Omental fat pad (tissue), 4 donors: ENCODE results near the gene RBMY1D. TPM values are rescaled to one million over a fixed set of nuclear protein-coding genes. Genes with fewer than 3 reads are reported as not detected.
"Not testable (repeated sequence)": the region's sequence is repeated elsewhere in the genome, so short reads cannot be mapped to it uniquely, and the experiment has no call there.

Experiments
- ATAC-seq: fragments of 150-250 bp; one replicate; pipeline ENCODE4 v1.9.1; 2016; ENCODE audit warnings: mild to moderate bottlenecking, moderate library complexity; ENCODE audit not compliant: low FRiP score
- DNase-seq: peaks from one replicate; pipeline ENCODE4 v3.0.0-alpha.2; 2019; ENCODE audit warnings: low spot score
- total RNA-seq, 4 donors: library from RNA; depleted of rRNA; stranded (reverse); fragments of >200 nt; gene quantifications; one replicate each; pipeline ENCODE4 v1.1.0, GENCODE V29; 2016
- TF ChIP-seq, protein P1 (sequence below), 3 donors: fragments of 450-650 bp; IDR thresholded peaks; one replicate each; pipeline ENCODE4 v1.5.1; 2016 to 2017; ENCODE audit warnings: antibody characterized with exemption in 3 of 3, mild to moderate bottlenecking in 3 of 3, moderate library complexity in 2 of 3

The RBMY1D gene
- not detected for total RNA-seq

DNA sequence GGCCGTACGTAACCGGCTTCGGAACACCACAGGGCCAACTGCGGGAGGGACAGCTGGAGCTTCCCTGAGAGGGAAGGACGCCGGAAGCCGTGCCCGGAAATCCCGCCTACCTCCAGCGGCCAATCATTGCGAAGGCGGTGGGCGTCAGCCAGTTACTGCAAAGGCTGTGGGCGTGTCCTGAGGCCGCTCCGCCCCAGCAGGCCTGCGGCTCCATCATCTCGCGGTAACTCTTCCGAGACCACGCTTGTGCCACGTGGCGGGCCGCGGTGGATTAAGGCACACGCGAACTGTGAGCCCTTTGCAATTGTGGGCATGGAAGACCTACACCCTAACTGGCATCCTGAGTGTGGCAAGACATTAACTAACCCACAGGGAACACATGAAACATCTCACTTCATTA lies at the start of gene RBMY1D:
TSS of gene RBMY1D (minus strand) at position 101 of the 400 bp plus-strand sequence. CDS start 2,013 bp downstream, outside the sequence.
- ATAC-seq, DNase-seq: not testable (repeated sequence)

DNA sequence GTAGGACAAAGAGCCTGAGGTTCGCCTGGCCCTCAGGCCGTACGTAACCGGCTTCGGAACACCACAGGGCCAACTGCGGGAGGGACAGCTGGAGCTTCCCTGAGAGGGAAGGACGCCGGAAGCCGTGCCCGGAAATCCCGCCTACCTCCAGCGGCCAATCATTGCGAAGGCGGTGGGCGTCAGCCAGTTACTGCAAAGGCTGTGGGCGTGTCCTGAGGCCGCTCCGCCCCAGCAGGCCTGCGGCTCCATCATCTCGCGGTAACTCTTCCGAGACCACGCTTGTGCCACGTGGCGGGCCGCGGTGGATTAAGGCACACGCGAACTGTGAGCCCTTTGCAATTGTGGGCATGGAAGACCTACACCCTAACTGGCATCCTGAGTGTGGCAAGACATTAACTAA lies 23.6 kb upstream of the RBMY1D start, which contains the start of gene RBMY1E:
TSS of gene RBMY1E (minus strand) at position 101 of the 400 bp plus-strand sequence. CDS start 1,978 bp downstream, outside the sequence.
- ATAC-seq, DNase-seq: not testable (repeated sequence)

DNA sequence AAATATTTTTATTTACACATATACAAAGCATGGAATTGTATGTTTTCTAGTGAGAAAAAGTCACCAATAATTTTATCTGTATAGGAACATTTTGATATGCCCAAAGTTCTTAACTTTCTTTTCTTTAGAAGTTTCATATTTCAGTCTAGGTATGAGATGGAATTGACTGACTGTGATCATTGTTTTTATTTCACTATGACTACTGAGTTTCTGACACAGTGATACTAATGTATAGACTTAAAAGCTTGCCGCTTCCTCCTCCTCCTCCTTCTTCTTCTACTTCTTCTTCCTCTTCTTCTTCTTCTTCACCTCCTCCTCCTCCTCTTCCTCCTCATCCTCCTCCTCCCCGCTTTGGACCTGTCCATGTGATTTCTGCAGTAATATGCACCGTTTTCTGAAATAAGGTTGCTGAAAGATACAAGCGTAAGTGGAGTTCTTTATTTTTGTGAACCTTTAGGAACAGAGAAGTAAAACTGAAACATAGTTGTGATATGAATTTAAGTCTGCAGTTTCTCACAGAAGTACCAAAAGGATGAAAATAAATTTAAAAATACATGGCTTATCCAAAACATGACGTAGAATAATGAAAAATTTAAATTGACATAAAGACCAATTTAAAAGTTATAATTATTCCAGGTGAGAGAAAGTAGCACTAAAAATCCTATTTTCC lies 24.8 kb downstream of the RBMY1D start:
- DNase-seq, ATAC-seq: not testable (repeated sequence)

DNA sequence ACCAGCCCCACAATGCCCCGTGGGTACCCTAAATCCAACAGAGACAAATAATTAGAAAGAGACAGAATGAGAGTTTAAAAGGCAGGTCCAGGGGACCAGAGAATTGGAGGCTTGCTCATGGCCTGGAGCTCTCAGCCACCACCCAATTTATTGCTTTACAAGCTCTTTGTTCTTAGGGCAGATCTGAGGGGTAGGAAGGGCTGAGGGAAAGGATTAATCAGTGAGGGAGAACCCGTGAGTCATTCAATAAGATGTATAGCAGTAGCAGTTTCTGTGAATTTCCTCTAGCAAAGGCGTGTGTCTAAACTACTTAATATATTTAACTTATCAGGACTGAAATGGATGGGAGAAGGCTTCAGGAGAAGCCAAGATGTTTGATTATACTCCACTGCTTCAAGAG lies 48.8 kb downstream of the RBMY1D start:
- TF ChIP-seq, protein P1, sequence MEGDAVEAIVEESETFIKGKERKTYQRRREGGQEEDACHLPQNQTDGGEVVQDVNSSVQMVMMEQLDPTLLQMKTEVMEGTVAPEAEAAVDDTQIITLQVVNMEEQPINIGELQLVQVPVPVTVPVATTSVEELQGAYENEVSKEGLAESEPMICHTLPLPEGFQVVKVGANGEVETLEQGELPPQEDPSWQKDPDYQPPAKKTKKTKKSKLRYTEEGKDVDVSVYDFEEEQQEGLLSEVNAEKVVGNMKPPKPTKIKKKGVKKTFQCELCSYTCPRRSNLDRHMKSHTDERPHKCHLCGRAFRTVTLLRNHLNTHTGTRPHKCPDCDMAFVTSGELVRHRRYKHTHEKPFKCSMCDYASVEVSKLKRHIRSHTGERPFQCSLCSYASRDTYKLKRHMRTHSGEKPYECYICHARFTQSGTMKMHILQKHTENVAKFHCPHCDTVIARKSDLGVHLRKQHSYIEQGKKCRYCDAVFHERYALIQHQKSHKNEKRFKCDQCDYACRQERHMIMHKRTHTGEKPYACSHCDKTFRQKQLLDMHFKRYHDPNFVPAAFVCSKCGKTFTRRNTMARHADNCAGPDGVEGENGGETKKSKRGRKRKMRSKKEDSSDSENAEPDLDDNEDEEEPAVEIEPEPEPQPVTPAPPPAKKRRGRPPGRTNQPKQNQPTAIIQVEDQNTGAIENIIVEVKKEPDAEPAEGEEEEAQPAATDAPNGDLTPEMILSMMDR (IDR thresholded peaks at IDR 0.05) = no peak
- ATAC-seq (no peak), DNase-seq (no peak)

DNA sequence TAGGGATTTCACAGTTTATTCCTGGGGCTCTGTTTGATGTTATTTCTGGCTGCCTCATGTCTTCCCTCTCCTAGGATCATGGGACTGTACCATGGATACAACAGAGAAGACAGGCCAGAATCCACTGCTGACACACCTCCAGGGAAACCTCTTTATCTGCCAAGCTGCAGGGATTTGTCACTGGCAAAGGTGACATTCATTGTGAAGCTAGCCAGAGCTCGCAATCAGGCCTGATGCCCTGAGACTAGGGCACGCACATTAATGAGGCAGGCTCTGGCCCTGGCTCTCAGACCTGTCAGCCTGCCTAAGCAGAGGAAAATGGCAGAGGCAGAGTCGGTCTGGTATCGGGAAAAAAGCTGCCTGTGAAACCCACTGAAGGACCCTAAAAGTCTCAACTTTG lies 52.2 kb downstream of the RBMY1D start:
- ATAC-seq = no peak
- DNase-seq = no peak
- TF ChIP-seq, protein P1 (IDR thresholded peaks at IDR 0.05) = no peak

DNA sequence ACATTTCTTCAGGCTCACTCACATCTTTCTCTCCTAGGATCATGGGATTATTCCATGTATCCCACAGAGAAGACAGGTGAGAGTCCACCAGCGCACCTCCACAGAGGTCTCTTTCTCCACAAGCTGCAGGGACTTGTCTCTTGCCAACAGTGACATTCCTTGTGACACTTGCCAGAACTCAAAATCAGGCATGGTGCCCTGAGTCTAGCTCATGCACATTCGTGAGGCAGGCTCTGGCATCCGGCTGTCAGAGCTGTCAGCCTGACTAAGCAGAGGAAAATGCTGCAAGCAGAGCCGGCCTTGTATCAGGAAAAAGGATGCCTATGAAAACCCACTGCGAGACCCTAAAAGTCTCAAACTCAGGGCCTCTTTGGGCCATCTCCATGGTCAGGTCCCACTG lies 54.8 kb downstream of the RBMY1D start:
- TF ChIP-seq, protein P1 (IDR thresholded peaks at IDR 0.05) = no peak
- DNase-seq (no peak), ATAC-seq (no peak)

DNA sequence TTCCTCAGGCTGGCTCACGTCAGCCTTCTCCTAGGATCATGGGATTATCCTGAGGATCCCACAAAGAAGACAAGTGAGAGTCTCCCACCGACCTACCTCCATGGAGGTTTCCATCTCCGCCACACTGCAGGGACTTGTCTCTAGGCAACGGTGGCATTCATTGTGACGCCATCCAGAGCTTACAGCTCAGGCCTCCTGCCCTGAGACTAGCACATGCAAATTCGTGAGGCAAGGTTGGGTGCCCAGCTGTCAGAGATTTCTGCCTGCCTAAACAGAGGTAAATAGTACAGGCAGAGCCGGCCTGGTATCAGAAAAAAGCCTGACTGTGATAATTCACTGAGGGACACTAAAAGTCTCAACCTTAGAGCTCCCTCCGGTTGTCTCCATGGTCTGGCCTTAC lies 58.0 kb downstream of the RBMY1D start:
- TF ChIP-seq, protein P1 (IDR thresholded peaks at IDR 0.05) = no peak
- DNase-seq (no peak), ATAC-seq (no peak)

DNA sequence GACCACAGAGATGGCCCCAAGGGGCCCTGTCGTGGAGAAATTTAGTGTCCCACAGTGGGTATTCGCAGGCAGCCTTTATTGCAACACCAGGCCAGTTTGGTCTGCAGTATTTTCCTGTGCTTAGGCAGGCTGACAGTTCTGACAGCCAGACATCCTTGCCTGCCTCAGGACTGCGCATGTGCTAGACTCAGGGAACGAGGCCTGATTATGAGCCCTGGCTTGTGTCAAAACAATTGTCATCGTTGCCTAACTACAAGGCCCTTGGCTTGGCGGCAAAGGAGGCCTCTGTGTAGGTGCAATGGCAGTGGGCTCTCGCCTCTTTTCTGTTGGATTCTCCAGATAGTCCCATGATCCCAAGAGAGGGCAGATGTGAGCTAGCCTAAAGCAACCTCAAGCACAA lies 59.3 kb downstream of the RBMY1D start:
- DNase-seq = no peak
- TF ChIP-seq, protein P1 (IDR thresholded peaks at IDR 0.05) = no peak
- no peak for ATAC-seq

Other genes starting within 250 kb of the RBMY1D start
- not detected for gene RBMY1E, start 23.5 kb upstream of the RBMY1D start, total RNA-seq